DMS79 (cell line): Measurements from ENCODE around the gene GRID2.

ENCODE experiments used
- DNase-seq: peaks from one replicate; lab custom pipeline; 2025; lab: John Stamatoyannopoulos, UW

GRID2 gene

GRCh38 chr4:93080316-93080715 lies 776.5 kb downstream of the GRID2 start:
- DNase-seq = no peak

- DNase-seq = no peak
These were observed 781.0 kb downstream of the GRID2 start for GRCh38 chr4:93084599-93085305.

GRCh38 chr4:93086356-93086755 lies 782.6 kb downstream of the GRID2 start:
- DNase-seq = no peak

GRCh38 chr4:93092765-93093164 lies 789.0 kb downstream of the GRID2 start:
- DNase-seq = no peak

GRCh38 chr4:93103042-93103441 lies 799.3 kb downstream of the GRID2 start:
- no peak for DNase-seq

- no peak for DNase-seq
These were observed 812.9 kb downstream of the GRID2 start for GRCh38 chr4:93116624-93117023.

GRCh38 chr4:93127489-93127888 lies 823.7 kb downstream of the GRID2 start:
- no peak for DNase-seq

GRCh38 chr4:93132631-93133030 lies 828.9 kb downstream of the GRID2 start:
- DNase-seq = no peak

- no peak for DNase-seq
These were observed 835.4 kb downstream of the GRID2 start for GRCh38 chr4:93139118-93139517.

GRCh38 chr4:93143902-93144301 lies 840.1 kb downstream of the GRID2 start:
- DNase-seq = no peak

GRCh38 chr4:93144644-93145043 lies 840.9 kb downstream of the GRID2 start:
- DNase-seq = no peak

GRCh38 chr4:93147524-93148212 lies 843.9 kb downstream of the GRID2 start:
- DNase-seq = peak; percentile 52

- DNase-seq = peak; percentile 10
These were observed 848.7 kb downstream of the GRID2 start for GRCh38 chr4:93152491-93152890.

- DNase-seq = no peak
These were observed 854.2 kb downstream of the GRID2 start for GRCh38 chr4:93157986-93158385.

GRCh38 chr4:93168053-93168452 lies 864.3 kb downstream of the GRID2 start:
- DNase-seq = no peak

- DNase-seq = no peak
These were observed 866.2 kb downstream of the GRID2 start for GRCh38 chr4:93169966-93170365.

GRCh38 chr4:93174598-93174997 lies 870.8 kb downstream of the GRID2 start:
- DNase-seq = no peak

- no peak for DNase-seq
These were observed 874.5 kb downstream of the GRID2 start for GRCh38 chr4:93178279-93178678.

- no peak for DNase-seq
These were observed 875.3 kb downstream of the GRID2 start for GRCh38 chr4:93179044-93179443.

GRCh38 chr4:93182722-93183121 lies 879.0 kb downstream of the GRID2 start:
- peak; percentile 6 for DNase-seq

GRCh38 chr4:93183576-93183975 lies 879.8 kb downstream of the GRID2 start:
- DNase-seq = peak; percentile 69

- DNase-seq = peak; percentile 90
These were observed 880.3 kb downstream of the GRID2 start for GRCh38 chr4:93184053-93184452.

GRCh38 chr4:93186846-93187245 lies 883.1 kb downstream of the GRID2 start:
- no peak for DNase-seq

GRCh38 chr4:93187466-93187865 lies 883.7 kb downstream of the GRID2 start:
- no peak for DNase-seq
